SK-N-MC (cell line): ENCODE measurements around the gene KCNH4.

Experiments
- EZH2 ChIP-seq: fragments of 200-600 bp; sonication (generic); IDR thresholded peaks from one replicate; pipeline ENCODE4 v1.6.1; 2017; ENCODE audit warnings: antibody characterized with exemption
- POLR2AphosphoS5 ChIP-seq: IDR thresholded peaks from 2 replicates; pipeline ENCODE4 v1.6.1; 2012; ENCODE audit warnings: mild to moderate bottlenecking, low read depth, low read length, borderline replicate concordance

GRCh38 chr17:42200706-42201457 lies 19.9 kb upstream of the KCNH4 start:
- TF ChIP-seq EZH2 (no peak), POLR2AphosphoS5 (no peak)
